Measurements from ENCODE around the gene FAM174B.
"Not testable (repeated sequence)": the region's sequence is repeated elsewhere in the genome, so short reads cannot be mapped to it uniquely, and the experiment has no call there.

The FAM174B gene

DNA sequence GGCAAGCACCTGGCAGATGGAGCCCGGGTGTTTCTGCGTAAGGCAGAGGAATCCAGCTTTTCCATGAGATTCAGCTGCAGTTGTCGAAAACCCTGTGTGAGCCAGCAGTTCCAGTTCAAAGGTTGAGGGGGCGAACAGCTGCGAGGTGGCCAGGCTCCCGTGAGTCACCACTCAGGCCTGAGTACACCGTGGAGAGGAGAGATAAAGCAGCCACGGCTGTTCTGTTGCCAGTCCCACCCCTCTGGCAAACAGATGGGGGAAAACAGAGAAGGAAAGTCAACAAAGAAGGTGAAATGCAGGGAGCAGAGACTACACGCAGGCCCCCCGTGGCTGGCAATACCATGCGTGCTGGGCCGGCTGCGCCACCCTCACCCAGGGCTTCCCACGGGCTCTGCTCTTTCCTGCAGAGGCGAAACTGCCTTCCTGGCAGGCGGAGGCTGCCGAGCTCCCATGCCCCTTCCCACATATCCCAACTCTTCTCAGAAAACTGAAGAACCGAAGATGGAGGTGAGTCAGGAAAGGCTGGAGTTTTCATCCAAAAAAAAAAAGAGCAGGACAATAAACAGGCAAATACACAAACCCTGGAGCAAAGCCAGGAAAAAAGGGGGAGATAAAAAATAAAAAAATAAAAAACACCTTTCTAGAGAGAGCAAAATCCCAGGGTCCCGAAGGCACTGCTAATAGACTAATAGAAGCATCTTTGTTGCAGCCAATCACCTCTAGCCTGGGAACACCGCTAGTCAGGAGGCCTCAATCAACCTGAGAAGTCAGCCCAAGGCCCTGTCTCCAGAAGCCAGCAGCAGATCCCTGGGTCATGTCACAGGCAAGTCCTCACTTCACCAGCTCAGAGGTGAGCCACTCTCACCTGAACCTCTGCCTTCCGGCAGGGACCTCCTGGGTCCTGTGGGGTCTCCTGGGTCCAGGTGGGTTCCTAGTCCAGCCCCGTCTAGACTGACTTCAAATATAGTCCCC, 37.7 kb downstream of the FAM174B start:
- DNase-seq (ENCODE audit: low read depth) = no peak

DNA sequence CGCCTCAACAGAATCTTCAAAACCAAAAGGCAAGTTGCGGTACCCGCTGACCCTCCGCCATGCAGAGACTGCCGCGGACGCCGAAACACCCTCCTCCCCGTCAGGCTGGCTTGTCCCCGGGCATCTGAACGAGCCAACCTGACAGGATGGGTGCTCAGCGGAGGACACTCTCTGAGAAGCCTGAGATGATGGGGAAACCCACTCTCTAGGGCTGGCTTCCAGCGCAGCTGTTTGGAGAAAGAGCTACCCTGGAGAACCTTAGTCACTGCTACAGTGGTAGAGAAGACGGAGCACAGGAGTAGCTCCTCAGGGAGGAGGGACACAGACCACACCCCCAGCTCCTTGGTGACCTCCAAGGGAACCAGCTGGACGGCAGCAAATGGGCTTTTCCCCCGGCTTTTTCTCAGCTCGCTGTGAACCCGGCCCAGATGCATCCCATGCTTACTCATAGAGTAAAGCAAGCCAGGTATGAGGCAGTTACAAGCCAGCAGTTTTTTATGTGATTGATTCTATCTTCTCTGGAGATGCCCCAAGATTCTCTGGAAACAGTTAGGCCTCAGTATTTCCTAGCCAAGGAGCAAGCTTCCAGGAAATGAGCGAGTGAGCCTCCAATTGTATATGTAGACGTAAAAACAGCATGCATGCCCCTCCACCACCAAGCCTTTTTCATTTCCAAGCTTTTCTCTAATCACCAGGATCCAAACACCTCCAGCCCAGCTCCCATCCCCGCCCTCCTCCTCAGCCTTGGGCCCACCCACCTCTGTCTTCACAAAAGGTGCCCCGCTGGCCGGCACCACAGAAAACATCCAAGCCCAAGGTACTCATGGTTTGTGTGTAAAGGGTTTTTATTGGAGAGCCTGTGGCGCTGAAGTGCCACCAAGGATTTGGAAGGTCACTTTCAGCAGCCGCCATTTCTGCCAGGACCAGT, 38.7 kb downstream of the FAM174B start:
- DNase-seq (ENCODE audit: low read depth) = no peak

DNA sequence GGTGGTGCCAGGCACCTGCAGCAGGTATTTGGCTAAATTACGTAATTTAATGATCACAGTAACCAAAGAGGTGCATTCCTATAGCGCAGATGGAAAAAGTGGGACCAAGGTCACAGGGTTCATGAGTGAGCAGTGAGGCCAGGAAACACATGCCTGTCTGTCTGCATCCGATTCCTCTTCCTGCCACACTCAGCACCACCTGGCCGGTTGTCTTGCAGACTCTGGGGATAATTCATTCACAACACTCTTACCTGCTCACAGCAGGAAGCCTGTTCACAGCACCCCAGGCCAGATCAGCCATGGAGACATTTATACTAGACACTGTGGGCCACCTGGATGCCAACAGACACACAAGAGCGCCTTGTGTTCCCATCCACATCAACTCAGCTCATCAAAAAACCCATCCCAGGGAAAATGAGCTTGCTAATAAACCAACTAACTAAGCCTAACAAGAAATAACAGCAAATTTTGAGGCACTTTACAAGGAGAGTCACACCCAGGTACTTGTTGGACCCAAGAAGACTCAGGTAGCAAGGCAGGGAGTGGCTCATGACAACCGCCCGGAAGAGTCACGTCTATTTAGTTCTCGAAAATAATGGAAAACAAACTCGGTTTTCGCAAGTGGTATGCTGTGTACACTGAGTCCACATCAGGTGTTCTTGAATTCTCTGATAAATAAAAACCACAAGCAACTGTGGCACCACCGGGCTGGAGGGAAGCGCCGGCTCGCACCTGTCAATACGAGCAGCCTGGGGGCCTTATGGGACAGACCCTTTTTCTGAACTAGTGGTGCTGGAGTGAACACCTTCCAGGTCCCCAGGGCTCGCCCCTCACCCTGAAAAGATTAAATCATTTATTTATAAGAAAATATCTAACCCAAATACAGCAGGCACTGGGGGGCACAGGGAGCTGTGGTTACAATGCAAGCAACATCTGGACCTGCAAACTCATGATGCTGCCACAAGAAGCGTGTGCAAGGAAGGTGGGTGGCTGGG, 40.5 kb downstream of the FAM174B start:
- no peak for DNase-seq (ENCODE audit: low read depth)

DNA sequence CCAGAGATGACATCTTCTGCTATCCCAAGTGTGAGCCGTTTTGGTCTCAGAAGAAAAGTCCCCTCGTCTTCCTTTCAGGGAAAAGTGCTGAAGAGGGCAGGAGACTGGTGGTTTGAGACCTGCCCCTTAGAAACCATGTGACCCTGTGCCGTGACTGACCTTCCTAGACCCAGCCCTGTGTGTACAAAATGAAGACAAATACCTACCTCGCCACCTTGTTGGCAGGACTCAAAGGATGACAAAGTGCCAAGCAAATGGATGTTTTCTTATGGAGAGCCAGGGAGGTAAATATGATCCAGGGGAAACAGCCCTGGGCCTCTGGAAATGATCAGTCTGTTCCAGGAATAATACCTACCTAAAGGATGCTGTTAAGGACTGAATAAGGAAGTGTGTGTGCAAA, 41.3 kb downstream of the FAM174B start:
- no peak for DNase-seq (ENCODE audit: low read depth)

DNA sequence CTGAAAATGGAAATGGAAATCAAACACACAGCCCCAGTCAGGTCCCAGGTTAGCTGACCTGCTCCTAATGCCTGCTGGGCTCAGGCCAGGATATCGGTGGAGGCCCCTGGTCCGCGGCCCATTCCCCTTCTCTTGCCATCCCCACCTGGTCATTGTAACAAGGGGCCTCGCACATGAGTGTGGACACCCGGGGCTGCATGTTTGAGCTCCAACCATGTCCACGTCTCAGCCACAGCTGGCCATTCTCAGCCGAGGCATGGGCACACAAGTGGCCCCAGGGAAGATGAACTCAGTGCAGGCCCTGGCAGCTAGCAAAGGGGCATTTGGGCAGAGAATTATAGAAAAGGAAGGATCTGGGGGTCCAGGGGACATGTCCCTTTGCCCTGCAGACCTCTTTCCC, 41.7 kb downstream of the FAM174B start:
- DNase-seq (ENCODE audit: low read depth) = no peak

DNA sequence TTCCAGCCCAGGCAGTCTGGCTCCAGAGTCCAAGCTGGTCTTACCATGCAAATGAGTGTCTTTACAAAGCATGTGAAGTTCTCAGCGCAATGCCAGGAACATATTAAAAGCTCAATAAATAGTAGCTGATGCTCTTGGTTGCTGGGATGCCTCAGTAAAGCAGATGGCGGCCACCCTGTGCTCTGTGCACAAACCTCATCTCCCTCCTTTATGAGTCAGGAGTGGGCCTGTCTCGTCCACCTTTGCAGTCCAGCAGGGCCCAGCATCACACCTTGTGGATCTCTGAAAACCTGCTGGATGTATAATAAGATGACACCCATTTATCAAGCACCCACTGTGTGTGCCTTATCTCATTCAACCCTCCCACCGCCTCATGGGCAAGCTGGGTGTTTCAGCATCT, 42.7 kb downstream of the FAM174B start:
- DNase-seq (ENCODE audit: low read depth) = no peak

DNA sequence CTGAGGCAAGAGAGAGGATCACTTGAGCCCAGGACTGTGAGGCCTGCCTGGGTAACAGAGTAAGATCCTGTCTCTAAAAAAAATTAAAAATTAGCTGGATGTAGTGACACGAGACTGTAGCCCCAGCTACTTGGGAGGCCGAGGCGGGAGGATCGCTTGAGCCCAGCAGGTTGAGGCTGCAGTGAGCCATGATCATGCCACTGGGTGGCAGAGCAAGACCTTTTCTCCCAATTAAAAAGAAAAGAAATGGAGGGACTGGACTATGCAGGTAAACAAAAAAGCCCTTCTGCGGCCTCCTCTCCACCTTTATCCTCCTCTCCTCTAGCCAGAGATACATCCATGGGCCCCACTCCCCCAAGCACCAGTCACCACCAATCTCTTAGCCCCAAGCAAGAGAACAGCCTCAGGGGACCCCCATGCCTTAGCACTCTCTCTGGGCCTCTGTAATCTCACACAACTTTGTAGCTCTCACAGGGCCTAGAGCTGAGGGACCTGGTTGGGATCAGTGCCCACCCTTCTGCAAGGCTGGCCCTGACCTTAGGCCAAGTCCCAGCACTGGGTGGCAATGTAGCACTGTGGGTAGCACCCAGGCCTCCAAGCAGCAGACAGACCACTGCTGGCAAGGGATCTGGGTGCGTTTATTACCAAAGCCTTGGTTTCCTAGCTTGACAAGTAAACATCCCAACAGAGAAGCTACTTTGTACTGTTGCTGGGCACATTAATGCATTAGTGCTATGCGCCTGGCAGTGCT, 43.4 kb downstream of the FAM174B start:
- no peak for DNase-seq (ENCODE audit: low read depth)

DNA sequence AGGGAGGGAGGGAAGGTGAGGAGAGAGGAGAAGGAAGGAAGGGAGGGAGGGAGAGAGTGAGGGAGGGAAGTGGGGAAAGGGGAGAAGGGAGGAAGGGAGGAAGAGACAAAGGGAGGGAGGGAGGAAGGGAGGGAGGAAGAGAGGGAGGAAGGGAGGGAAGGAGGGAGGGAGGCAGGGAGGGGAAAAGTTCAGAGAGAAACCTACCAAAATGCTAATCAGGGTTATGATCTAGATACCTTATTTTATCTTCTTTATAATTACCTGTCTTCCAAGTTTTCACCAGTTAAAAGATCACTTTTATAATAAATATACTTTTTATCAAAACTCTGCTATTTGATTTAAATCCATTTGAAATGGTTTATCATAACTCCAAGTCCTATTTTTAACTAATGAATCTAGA, 44.4 kb downstream of the FAM174B start:
- no peak for DNase-seq (ENCODE audit: low read depth)

DNA sequence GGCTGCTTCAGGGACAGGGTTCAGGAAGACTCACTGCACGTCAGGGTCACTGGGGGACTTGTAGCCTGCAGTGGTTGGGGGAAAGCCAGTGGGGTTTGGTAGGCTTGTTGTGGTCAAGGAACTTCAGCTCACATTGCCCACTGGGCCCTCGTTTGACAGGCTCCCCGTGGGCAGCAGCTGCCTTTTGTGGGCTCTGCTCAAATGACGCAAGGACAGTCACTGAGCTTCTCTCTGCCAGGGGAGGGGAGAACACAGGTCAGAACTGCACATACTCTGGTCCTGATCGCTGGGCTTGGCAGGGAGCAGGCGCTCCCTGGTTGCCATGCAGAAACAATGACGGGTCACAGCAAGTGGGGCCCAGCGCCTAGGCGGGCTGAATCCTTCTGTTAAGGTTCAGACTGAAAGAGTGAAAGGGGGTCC, 45.5 kb downstream of the FAM174B start:
- no peak for DNase-seq (ENCODE audit: low read depth)

DNA sequence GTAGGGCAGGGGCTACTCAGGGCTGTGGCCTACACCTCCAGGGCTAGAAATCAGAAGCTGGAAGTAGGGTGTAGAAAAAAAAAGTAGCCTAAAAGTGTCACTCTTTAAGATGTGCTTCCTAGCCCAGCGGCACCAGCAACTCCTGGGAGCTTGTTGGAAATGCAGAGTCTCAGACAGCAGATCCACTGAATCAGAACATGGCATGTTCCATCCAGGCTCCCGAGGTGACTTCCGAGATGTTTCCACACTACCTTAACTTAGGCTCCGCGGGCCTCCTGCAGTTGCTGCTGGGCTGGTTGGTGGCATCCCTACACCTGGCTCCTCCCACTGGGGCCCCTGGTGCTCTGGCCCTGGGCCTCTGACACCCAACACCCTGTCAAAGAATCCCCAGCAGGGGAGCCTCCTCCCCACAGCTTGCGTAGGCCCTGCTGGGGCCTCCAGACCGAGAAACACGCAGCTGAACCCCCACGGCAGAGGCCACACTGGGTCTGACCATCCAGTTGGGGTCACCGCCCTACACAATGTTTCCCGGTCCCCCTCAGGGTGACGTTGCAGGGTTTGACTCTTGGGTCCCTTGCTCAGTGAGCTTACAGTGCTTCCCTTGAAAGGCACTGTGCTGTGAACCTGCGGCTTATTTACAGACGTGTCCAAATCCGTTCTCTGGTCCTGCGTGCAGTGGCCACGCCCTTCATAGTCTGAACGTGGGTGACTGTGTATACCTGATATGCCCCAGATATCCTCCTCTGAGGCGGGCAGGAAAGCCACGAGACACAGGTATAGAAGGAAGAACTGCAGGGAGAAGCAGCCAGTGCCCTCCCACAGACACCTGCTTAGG, 46.5 kb downstream of the FAM174B start:
- no peak for DNase-seq (ENCODE audit: low read depth)

DNA sequence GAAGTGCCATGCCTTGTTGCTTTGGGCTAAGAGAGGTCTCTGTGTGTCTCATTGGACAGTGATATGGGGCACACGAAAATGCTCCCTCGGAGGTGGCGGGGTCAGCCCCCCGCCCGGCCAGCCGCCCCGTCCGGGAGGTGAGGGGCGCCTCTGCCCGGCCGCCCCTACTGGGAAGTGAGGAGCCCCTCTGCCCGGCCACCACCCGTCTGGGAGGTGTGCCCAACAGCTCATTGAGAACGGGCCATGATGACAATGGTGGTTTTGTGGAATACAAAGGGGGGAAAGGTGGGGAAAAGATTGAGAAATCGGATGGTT, 48.8 kb downstream of the FAM174B start:
- DNase-seq (ENCODE audit: low read depth) = not testable (repeated sequence)

DNA sequence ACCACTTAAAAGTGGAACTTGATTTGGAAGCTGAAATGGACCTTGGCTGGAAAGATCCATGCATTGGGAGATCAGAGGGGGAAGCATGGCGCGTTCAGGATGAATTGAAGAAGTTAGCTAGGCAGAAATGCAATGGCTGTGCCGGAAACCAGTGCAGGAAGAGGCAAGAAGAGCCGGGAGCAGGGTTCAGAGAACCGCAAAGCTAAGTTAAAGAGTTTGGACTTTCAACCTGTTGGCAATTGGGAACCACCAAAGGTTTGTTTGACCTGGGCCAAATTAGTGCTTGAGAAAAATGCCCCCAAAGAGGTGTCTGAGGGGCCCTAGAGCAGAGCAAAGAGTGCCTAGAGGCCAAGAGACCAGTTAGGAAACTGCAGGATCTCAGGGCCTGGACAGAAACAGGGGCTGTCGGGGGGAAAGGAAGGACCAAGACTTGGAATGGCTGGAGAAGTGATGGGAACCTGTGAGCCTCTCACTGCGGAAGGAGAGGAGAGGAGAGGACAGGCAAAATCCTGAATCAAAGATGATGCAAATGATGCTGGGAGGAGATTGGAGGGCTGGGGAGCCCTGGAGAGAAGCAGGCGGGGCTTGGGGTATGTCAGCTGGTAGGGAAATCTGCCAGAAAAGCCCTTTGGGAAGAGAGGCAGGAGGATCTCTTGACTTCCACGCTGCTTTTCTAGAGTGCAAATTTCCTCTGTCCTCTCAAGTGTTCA, 49.3 kb downstream of the FAM174B start:
- DNase-seq (ENCODE audit: low read depth) = no peak

DNA sequence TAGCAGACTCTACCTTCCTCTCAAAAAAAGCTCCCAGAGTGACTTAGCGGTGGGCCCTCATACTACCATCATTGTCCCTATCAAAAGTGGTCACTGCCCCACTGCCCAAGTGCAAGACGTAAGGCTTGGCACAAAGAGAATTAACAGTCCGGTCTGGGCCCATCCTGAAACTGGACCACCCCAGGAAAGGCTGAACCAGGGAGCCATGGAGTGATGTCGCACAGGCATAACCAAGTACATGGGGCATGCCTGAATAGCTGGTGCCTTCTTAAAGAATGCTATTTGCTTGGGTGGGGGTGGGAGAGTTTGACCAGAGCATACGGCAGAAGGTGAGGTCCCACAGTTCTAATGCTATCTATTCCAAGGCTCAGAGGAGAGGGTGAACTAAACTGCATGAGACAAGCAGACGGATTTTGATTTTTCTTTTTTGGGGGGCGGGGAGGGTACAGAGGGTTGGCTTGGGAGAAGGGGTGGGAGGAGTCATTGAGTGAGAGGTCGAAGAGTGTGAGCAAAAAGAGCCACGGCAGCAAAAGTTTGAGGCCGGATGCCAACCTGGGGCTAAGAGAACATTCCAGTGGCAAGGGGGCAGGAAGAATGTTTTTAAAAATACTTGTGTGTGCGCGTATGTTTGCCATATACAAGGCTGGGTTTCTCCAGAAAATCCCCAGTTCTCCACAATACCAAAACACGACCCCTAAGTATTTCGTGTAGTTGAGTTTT, 50.2 kb downstream of the FAM174B start:
- DNase-seq (ENCODE audit: low read depth) = no peak

DNA sequence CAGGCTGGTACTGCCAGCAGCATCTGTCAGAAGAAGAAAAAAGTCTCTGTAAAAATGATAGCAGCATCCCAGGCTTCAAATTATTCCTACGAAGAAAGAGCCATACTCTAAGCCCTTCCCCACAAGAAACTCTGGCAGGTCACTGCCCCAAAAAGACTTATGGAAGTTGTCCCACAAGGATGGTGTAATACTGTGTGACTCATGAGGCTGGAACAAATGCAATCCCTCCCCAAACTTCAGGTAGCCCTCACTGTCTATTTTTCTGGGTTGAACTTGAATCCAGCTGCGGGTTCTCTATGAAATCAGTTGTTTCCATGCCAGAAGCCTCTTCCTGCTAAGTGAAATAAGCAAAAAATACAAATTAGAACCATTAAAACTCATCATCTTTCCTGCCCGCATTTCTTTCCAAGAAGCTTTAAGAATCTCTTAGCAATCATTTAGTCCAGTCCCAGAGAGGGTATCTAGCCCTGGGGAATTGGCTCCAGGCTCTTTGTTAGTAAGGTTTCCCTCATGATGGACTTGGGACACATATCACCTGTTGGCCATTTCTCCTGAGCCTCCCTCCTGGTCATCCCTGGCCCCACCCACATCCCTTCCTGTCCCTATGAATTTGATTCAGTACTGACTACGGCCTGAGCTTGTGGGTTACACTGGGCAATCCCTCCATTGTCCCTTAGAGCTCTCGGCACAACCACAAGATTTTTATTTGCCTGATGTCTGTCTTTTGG, 51.7 kb downstream of the FAM174B start:
- no peak for DNase-seq (ENCODE audit: low read depth)

DNA sequence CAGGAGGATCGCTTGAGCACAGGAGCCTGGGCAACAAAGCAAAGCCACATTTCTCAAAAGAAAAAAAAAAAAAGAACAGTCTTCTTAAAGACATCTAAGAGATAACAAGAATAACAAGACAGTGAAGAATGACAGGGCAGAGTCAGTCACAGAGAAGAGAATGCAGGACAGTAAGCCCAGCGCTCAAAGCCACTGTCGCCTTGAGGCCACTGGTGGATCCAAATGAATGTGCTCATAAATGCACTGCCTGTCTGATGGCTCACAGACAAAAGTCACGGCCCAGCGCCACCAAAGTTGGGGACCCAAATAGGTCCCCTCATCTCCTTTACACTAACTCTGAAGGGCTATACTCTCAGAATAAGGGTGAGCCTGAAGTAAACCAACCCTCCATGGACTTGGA, 52.3 kb downstream of the FAM174B start:
- no peak for DNase-seq (ENCODE audit: low read depth)

DNA sequence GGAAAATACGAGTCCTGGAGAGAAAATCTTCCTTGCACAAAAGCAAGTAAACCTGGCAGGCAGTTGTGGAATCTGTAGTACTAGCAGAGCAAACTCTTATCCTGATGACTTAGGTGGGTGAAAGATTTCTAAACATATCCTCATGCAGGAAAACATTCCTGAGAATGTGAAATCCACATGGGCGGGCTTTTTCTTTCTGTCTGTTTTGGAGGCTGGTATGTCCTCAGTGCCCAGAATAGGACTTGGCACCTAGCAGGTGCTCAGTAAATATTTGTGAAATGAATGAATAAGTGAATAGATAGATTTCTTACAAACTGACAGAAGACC, 53.3 kb downstream of the FAM174B start:
- DNase-seq (ENCODE audit: low read depth) = no peak

DNA sequence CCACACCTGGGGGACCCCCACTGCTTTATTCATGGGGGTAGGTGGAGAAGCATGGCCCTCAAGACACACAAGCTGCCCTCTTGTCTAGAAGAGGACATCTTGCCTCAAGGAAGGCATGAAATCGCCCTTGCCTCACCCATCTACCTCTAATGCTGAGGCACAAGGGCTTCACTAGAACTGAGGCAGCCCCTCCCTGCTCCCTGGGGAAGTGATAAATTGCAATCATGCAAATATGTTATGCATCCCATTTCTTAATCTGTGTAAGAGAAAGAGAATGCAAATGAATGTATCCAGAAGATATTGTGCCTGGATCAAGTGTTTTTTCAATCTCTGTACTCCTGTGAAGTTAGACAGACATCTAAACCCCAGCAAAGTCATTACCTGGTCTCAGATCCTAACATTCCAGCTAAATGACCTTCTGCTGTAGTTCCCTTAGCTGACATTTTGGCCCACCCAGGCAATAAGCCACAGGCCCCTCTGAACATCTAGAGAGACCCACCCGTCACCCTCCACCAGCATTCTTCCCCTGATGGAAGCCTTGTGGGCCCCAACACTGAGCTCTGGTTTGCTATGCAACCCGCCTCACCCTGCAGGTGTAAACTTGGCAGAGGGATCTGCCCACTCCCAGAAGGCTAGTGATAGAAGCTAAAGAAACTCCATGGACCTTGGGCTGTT, 53.8 kb downstream of the FAM174B start:
- no peak for DNase-seq (ENCODE audit: low read depth)

DNA sequence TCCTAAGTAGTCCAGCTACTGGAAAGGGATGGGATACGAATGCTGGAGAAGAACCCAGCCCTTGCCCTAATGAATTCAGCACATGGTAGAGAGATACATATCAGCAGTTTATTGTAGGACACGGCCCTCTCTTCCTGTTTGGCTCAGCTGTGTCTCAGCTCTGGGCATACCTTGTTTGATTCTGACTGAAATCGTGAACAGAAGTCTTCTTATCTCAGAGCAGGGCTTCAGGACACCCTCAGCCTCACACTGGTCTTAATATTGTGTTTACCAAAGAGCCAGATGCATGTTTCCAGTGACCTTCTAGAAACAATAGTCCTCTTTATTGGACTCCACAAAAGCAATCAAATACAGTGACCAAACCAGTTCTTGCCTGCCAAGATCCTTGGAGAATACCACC, 54.7 kb downstream of the FAM174B start:
- DNase-seq (ENCODE audit: low read depth) = no peak

Measured in activated T-cell treated with anti-CD3 and anti-CD28 coated beads for 1 hour (primary cell).